Endodermal cell (in vitro differentiated cells): ENCODE data around the gene VPS37C. TPM values are rescaled to one million over a fixed set of nuclear protein-coding genes. Genes with fewer than 3 reads are reported as not detected.

ENCODE experiments used
- DNase-seq: peaks from one replicate; pipeline ENCODE4 v3.0.0-alpha.2; 2017
- H3K27ac ChIP-seq: 2 replicates; pipeline ENCODE4 v1.5.1; 2013; ENCODE audit warnings: mild to moderate bottlenecking, low read depth, low read length, moderate library complexity
- H3K27me3 ChIP-seq: 2 replicates; pipeline ENCODE4 v1.6.1; 2013; ENCODE audit warnings: mild to moderate bottlenecking, low read length, moderate library complexity; ENCODE audit not compliant: insufficient read depth, control insufficient read depth, poor library complexity, severe bottlenecking
- H3K36me3 ChIP-seq: 2 replicates; pipeline ENCODE4 v1.7.0; 2013; ENCODE audit warnings: mild to moderate bottlenecking, low read length, moderate library complexity; ENCODE audit not compliant: control insufficient read depth, insufficient read depth
- H3K4me1 ChIP-seq: one replicate; pipeline ENCODE4 v1.7.0; 2013; ENCODE audit warnings: low read length; ENCODE audit not compliant: control insufficient read depth, insufficient read depth
- H3K4me3 ChIP-seq: 2 replicates; pipeline ENCODE4 v1.5.1; 2013; ENCODE audit warnings: mild to moderate bottlenecking, low read length, moderate library complexity
- H3K9ac ChIP-seq: 2 replicates; pipeline ENCODE4 v1.6.1; 2013; ENCODE audit warnings: mild to moderate bottlenecking, low read length, moderate library complexity; ENCODE audit not compliant: poor library complexity, severe bottlenecking; ENCODE audit errors: extremely low read depth
- H3K9me3 ChIP-seq: 2 replicates; pipeline ENCODE4 v1.6.1; 2013; ENCODE audit warnings: mild to moderate bottlenecking, low read length, moderate library complexity; ENCODE audit not compliant: control insufficient read depth
- H3K27ac Mint-ChIP-seq: 2 replicates; pipeline ENCODE4 v1.8.0; 2020; ENCODE audit warnings: mixed read lengths
- H3K27me3 Mint-ChIP-seq: 2 replicates; pipeline ENCODE4 v1.8.0; 2021; ENCODE audit warnings: mild to moderate bottlenecking, mixed read lengths; ENCODE audit not compliant: insufficient read depth
- H3K36me3 Mint-ChIP-seq: 2 replicates; pipeline ENCODE4 v1.8.0; 2020; ENCODE audit warnings: low read depth, mixed read lengths
- H3K4me1 Mint-ChIP-seq: 2 replicates; pipeline ENCODE4 v1.8.0; 2020; ENCODE audit warnings: mixed read lengths
- H3K4me3 Mint-ChIP-seq: 2 replicates; pipeline ENCODE4 v1.8.0; 2020; ENCODE audit warnings: mild to moderate bottlenecking, moderate library complexity, mixed read lengths
- H3K9me3 Mint-ChIP-seq: 2 replicates; pipeline ENCODE4 v1.8.0; 2020; ENCODE audit warnings: mild to moderate bottlenecking, mixed read lengths
- CTCF ChIP-seq: fragments of 200-600 bp; sonication (generic); conservative IDR thresholded peaks from 2 replicates; pipeline ENCODE4 v1.5.0; 2021; ENCODE audit warnings: antibody characterized with exemption, mild to moderate bottlenecking
- WGBS, 2 experiments: methylation state at CpG; one replicate each; pipeline versions ENCODE4 v1.1.5 to v1.1.7; 2013; ENCODE audit warnings: missing lambda C conversion rate in 2 of 2, mixed read lengths in 1 of 2; ENCODE audit not compliant: insufficient coverage in 1 of 2, insufficient read length in 1 of 2; 5-methylcytosine and 5-hydroxymethylcytosine counted together
- total RNA-seq, 2 donors: library from RNA; stranded (reverse); fragmentation: NEBNext Ultra II Directional in 1 of 2; extraction: Animal tissue kit (Norgen Biotek cat#: 25700) in 1 of 2; gene quantifications; 2 replicates in 1 of 2; 3 replicates in 1 of 2; pipeline ENCODE4 v1.2.1, GENCODE V29; 2021

Gene VPS37C
- total RNA-seq, 2 donors from 2014 or later, result 23.9 to 26.7 TPM

- TF ChIP-seq CTCF, result no peak
- no peak for DNase-seq
- H3K9me3 ChIP-seq, result peaks cover 13% of the 10 kb centered on the region
- Mint-ChIP-seq H3K4me1 (peaks cover 8% of the 10 kb centered on the region), H3K27me3 (peaks cover 62% of the 10 kb centered on the region), H3K9me3 (peaks cover 18% of the 10 kb centered on the region), H3K36me3 (no peaks in the 10 kb centered on the region), H3K27ac (no peak overlapping the region), H3K4me3 (no peak overlapping the region)
- no peak overlapping the region for H3K27ac ChIP-seq
- H3K9ac ChIP-seq, result no peak overlapping the region
- WGBS, 2 experiments, result 84 to 89% methylated on average over 5 of the region's 5 CpGs
- H3K27me3 ChIP-seq, result peaks cover 20% of the 10 kb centered on the region
- no peaks in the 10 kb centered on the region for H3K36me3 ChIP-seq
- H3K4me3 ChIP-seq, result no peak overlapping the region
- H3K4me1 ChIP-seq, result no peaks in the 10 kb centered on the region
Observed at GRCh38 chr11:61172356-61172755, 11.1 kb upstream of the VPS37C start.

- H3K36me3 Mint-ChIP-seq, result no peaks in the 10 kb centered on the region
- Histone ChIP-seq H3K27me3 (peaks cover 20% of the 10 kb centered on the region), H3K4me1 (no peaks in the 10 kb centered on the region), H3K36me3 (no peaks in the 10 kb centered on the region), H3K4me3 (no peak overlapping the region), H3K27ac (no peak overlapping the region), H3K9me3 (peaks cover 13% of the 10 kb centered on the region), H3K9ac (no peak overlapping the region)
- H3K27me3 Mint-ChIP-seq, result peaks cover 62% of the 10 kb centered on the region
- no peak overlapping the region for H3K27ac Mint-ChIP-seq
- peaks cover 8% of the 10 kb centered on the region for H3K4me1 Mint-ChIP-seq
- DNase-seq, result no peak
- WGBS, 2 experiments, result 91 to 94% methylated on average over 2 to 3 of the region's 3 CpGs
- H3K9me3 Mint-ChIP-seq, result peaks cover 21% of the 10 kb centered on the region
- no peak for TF ChIP-seq CTCF
- H3K4me3 Mint-ChIP-seq, result no peak overlapping the region
Observed at GRCh38 chr11:61171907-61172306, 10.7 kb upstream of the VPS37C start.

- no peak for TF ChIP-seq CTCF
- Histone ChIP-seq H3K27me3 (peaks cover 20% of the 10 kb centered on the region), H3K27ac (no peak overlapping the region), H3K9me3 (peaks cover 13% of the 10 kb centered on the region), H3K9ac (no peak overlapping the region), H3K4me3 (no peak overlapping the region), H3K4me1 (no peaks in the 10 kb centered on the region), H3K36me3 (no peaks in the 10 kb centered on the region)
- WGBS, 2 experiments, result 88 to 95% methylated on average over 7 to 9 of the region's 9 CpGs
- Mint-ChIP-seq H3K27ac (no peak overlapping the region), H3K9me3 (peaks cover 21% of the 10 kb centered on the region), H3K27me3 (peaks cover 49% of the 10 kb centered on the region), H3K4me3 (no peak overlapping the region), H3K36me3 (no peaks in the 10 kb centered on the region), H3K4me1 (peaks cover 9% of the 10 kb centered on the region)
- DNase-seq, result no peak
Observed at GRCh38 chr11:61170566-61170965, 9.3 kb upstream of the VPS37C start.
